DMS114 treated with DMSO at 0.1 percent for 48 hours (cell line): ENCODE results near the gene SUSD5.
"Not testable (repeated sequence)": the region's sequence is repeated elsewhere in the genome, so short reads cannot be mapped to it uniquely, and the experiment has no call there.

ENCODE experiments used
- DNase-seq: peaks from one replicate; lab custom pipeline; 2025; ENCODE audit not compliant: unreplicated experiment; lab: John Stamatoyannopoulos, UW

The SUSD5 gene

DNA sequence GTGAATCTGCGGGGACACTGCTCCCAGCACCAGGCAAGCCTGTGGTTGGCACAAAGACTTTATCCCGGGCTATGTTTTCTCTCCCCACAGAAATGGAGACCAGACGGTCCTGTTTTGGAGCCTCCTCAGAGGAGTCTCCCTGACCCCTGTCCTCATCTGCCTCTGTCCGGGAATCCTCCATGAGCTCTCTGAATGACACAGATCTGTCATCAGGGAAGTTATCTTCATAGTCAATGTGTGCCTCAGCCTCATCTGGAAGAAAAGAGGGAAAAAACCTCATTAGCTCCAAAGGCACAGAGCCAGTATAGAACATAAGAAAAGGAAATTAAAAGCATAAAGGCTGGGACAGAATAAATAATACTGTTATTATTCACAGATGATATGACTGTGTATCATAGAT, 64.8 kb downstream of the SUSD5 start:
- no peak for DNase-seq

DNA sequence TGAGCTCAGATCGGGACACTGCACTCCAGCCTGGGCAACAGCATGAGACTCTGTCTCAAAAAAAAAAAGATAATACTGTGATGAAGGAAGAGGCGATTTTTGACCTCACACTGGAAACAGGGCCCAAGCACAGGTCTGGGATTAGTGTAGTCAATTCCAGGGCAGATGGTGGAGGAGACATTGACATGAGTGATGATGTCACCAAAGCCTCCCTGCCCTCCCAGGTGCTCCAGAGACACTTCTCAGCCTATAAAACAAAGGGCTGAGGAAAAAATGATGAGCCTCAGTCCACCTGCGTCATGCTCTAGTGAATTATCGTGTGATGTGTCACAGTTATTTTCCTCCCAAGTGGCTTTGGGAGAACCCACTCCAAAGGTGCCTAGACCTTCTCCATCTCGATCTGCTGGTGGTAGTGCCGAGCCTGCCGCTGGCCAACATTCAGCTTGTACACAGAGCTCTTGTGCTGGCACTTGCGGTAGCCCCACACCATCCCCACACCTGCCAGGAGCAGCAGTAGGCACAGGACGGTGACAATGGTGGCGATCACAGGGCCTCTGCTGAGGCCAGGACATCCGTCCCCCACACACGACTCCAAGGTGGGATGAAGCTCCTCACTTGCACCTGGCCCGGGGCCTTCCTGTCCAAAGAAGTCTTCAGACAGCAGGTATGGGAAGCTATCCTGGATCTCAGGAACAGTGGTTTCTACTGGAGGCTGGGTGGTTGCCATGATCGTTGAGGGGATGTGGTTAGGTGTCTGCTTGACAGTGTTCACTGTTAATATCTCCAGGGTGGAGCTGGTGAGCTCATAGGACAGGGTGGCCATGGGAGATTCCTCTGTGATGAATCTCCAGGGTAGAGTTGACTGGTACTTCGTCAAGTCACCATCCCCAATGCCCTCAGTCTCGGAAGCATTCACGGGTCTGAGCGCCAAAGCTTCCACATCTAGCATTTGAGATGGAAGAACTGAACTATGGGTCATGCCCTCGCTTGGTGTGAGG, 65.9 kb downstream of the SUSD5 start:
- DNase-seq: no peak

DNA sequence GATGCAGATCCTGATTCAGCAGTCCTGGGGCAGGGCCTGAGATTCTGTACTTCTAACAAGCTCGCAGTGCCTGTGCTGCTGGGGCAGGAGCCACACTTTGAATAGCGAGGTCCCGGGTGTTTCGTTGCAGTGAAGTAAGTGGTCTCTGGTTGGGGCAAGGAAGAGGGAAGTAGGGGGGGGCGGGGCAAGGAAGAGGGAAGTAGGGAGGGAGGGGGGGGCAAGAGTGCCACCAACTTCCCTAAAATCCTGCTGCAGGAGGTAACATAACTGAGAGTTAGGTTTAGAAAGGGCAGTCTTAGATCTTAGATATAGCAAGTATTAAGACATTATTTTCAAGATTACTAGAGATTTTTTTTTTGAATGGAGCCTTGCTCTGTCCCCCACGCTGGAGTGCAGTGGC, 69.3 kb downstream of the SUSD5 start:
- no peak for DNase-seq

DNA sequence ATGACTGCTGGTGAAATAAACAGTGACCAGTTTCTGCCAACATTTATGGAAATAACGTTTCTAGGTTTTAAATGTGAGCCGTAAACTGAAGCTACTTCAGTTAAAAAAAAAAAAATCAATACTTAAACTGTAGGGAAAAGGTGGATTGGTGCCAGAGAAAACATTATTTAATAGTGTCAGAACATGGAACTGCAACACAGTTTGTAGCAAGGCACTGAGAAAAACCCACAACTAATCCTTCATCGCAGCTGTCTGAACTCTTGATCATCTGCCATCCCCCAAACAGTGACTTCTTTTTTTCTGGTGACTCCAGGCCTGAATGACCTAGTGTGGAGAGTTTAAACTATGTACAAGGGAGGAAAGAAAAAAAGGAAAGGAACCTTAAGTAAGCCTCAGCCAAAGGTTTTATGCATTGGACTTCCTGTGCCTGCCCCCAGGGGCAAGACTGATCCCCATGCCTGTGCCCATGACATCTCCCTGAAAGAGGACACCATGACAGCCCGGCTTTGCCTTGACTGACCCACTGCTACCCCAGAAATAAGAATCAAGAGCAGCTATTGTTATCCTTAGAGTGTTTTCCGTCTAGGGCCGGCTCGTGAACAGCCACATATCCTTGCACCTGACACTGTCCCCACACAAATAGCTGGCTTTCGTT, 71.7 kb downstream of the SUSD5 start:
- no peak for DNase-seq

DNA sequence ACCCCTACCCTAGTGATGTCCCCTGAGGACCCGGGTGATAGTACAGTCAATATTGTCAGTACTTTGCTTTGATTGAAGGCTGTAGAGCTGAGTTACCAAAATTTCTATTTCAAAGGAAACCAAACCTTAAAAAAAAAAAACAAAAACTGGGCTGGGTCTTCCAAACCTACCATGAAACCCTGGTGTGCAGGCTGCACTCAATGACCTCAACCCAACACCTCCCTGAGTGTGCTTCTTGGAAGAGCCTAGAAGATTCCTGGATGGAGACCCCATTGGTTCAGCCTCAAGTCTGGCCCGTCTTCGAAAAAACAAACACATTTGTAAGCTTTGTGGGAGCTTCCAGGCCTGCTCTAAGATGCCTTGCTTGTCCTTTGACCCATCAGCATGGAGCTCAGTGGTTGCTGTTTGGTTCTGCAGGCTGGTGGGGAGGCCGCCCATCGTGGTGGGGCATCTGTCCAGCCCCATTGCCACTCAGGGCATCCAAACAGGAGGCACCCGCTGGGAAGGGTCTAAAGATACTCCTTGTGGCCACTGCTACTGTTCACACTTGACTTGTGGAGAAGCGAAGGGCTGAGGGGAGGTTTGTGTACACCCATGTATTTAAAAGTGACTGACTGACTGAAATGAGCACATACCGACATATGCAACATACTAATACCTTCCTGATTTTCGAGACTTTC, 72.6 kb downstream of the SUSD5 start:
- no peak for DNase-seq

DNA sequence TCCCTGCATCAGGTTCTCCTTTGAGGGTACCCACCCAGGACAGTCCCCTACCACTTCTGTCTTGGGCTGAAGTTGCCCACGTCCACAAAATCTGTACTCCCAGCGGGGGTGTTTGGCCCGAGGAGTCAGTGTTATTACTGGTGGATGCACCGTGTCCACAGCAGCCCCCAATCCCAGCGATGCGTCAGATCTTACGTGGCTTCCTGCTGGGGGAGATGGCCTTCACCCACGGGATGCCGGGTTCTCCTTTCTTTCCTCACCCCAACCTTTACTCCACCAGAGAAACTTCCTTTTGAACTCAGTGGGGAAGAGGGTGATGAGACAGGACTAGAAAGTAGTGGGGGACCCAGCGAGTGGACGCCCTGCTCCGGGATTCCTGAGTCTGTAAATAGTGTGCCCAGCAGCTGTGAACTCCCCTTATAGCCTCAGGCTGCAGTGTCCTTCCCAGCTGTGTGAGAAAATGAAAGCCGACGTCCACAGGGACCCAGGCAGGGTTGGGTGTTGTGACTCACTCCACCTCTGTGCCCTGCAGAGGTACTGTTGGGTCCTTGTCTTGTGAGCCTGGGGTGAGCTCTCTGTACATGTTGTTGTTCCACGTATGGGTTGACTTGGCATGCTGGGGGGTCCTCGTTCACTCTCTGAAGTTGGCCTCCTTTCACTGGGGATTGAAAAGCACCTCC, 73.2 kb downstream of the SUSD5 start:
- no peak for DNase-seq

DNA sequence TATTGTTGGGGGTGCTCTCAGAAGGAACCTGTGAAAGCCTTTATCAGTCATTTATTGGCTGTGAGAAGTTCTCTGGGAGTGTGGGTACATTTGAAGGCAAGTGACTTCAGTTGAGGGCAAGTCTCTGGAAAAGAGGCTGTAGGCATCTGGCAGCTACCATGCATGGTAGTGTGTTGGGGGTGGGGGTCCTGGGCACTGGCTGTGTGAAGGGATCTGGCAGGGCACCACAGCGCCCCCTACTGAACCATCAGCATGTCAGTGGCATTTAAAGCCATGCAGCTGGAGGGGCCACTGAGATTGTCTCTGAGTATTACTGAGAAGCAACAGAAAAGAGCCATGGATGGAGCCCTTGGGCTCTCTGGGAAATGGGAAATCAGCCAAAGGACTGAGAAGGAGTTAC, 74.2 kb downstream of the SUSD5 start:
- no peak for DNase-seq

DNA sequence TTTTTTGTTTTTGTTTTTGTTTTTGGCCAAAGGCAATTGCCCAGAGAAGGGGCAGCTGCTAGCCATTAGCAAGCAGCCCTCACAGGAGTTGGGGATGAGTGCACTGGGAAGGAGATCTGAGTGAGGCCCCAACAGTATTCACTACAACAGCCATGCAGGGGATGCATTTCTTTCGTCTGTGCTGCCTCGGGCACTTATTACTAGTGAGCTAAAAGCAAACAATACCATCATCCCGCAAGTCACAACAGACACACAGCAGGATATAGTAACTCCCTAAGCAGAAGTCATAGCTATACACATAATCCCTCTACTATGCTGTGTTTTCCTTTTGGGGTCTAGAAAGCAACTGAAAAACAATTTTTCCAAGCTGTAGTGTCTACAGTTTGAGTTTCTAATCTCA, 77.6 kb downstream of the SUSD5 start:
- DNase-seq: no peak

DNA sequence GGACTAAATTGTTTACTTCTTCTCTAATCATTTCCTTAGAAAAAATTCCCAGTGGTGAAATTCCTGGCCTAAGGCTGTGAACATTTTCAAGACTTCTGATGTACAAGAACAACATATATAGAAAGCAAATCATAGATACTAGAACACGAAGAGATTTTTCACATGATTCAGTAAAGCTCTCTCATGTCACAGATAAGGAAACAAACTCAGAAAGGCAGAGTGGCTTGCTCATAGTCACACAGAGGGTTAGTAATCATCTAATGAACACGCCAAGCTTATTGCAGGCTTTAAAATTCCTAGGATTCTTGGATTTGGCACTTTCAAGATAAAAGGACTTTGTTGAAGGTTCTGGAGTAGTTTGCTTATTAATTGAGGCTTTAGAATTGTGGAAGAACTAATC, 78.6 kb downstream of the SUSD5 start:
- DNase-seq: no peak

DNA sequence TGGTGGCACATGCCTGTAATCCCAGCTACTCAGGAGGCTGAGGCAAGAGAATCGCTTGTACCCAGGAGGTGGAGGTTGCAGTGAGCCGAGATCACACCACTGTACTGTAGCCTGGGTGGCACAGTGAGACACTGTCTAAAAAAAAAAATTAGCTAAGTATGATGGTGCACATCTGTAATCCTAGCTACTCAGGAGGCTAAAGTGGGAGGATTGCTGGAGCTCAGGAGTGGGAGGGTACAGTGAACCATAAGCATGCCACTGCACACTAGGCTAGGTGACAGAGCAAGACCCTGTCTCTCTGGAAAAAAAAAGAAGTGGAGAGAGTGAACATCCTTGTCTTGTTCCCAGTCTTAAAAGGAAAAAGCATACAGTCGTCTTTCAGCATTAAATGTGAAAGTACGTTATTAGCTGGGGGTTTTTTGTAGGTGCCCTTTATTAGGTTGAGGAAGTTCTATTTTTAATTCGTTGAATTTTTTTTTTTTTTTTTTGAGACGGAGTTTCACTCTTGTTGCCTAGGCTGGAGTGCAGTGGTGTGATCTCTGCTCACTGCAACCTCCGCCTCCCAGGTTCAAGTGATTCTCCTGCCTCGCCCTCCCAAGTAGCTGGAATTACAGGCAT, 79.5 kb downstream of the SUSD5 start:
- DNase-seq: not testable (repeated sequence)

DNA sequence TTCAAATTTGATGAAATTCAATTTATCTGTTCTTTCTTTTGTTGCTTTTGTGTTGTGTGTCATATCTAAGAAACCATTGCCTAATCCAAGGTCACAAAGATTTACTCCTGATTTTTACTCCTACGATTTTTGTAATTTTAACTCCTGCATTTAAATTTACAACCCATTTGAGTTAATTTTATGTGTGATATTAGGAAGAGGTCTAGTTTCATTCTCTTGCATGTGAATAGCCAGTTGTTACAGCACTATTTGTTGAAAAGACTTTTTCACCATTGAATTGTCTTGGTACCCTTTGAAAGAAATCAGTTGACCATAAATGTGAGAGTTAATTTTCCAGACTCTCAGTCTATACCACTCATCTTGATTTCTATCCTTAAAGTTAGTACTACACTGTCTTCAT, 80.9 kb downstream of the SUSD5 start:
- no peak for DNase-seq

DNA sequence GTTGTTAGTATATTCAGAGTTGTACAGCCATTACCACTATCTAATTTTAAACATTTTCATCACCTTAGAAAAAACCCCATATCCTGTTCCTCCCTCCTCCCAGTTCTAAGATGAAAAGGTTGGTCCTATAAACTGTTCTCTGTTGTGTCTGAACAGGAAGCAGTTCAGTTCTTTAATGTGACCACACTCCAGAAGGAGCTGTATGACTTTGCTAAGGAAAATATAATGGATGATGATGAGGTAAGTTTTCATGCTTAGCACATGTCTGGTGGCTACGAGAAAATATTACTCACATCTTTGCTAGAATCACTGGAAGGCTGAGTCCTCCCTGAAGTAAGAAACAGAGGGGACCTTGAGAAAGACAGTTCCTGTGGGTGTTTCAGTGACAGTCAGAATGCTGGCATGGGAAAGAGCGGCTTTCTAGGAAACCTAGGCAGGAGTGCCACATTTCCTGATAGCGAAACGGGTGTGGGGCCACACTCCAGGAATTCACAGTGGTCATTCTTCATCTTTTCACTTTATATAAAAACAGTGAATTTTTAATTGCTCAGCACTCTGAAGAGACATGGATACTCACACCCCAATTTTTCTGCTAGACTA, 84.5 kb downstream of the SUSD5 start:
- no peak for DNase-seq

DNA sequence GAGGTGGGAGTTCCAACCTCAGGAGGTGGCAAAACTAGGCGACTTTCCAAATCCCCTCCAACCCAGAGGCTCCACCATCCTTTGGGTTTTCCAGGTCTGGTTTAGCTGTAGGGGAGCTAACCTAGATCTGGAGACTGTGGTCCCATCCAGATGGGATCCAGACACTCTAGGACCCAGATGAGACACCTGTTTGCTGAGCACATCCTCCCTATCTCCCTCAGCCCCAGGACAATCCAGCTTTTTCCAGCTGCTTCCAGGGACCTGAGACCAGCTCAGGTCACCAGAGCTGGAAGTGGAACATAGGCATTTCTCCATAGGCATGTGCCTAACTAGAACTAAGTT, 86.6 kb downstream of the SUSD5 start:
- DNase-seq: no peak

DNA sequence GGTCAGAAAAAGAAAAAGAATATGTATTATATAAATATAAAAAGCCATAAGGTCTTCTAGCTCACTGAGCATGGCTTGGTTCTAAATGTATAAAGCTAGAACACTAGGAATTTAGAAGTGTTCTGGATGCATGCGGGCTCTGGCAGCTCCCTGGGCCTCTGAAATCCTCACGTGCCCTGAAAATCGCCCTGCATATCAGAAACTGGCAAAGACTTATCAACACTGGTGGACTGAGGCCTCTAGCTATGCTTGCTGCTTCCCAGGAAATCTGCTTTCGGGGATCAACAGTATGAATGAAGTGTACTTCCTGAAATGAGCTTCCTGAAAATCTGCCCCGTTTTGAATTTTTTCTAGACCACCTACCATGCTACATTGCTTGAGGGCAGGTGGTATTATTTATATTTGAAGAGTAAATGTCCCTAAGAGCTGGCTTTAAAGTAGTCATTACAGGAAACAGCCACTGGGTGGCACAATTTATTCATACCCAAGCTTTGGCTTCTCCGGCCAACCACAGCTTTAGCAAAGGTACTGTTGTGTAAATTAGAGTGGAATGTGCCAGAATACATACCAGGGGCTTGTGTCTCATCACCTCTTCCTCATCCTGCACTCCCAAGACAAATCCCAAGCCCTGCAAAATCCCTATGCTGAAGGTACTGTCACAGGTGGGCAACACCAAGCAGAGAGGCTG, 87.1 kb downstream of the SUSD5 start:
- DNase-seq: no peak

DNA sequence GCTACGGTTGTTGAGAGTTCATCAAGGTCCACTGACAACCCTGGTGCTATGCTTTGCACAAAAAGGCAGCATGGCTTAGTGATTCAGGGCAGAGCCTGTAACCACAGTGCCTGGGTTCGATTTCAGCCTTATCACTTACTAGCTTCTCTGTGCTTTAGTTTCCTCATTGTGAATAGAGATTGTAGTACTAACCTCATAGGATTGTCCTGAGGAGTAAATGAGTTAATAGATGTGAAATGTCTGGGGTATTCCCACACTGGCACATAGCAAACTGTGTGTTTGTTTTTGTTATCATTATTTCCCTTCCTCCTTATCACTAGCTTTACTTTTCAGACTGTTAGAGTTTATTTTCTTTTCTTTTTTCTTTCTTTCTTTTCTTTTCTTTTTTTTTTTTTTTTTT, 88.5 kb downstream of the SUSD5 start:
- DNase-seq: no peak

DNA sequence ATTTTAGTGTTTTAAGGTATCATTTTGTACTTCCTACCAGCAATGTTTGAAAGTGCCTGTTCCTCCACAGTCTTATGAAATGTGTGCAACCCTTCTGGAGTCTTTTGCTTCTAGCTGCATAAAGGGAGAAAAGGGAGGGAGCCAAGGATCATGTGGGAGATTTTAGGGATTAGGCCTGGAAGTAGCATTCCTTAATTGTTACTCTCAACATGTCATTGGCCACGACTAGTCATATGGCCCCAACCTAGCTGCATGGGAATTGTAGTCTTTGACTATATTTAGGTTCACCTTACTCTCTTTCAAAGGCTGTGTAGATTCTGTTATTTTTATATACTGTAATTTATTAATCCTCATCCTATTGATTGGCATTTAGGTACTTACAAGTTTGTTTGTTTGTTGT, 89.9 kb downstream of the SUSD5 start:
- no peak for DNase-seq

DNA sequence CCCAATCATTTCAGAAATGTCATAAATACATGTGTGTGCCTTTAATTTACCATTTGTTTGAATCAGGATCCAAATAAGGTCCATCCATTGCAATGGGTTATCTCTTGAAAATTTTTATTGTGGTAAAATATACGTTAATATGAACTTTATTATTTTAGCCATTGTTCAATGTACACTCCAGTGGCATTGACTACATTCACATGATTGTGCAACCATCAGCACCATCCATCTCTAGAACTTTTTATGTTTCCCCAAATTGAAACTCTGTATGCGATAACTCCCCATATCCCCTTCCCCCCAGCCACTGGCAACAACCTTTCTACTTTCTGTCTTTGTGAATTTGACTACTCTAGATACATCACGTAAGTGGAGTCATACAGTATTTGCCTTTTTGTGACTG, 92.8 kb downstream of the SUSD5 start:
- no peak for DNase-seq

DNA sequence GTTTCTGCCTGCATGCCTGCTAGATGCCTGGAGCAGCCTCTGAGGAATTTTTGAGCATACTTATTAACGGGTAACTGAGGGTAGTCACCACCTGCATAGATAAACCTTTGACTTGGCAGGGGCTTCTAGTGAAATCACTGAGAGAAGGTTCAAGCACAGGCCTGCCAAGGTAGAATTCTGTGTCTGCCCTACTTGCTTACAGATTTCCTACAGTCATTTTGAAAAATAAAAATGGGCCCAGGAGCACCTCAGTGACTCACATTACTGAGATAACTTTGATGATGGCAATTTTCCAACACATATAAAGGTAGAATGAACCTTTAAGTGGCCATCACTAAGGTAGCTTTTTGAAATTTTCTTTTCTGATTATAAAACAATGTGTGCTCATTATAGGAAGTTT, 94.0 kb downstream of the SUSD5 start:
- no peak for DNase-seq

DNA sequence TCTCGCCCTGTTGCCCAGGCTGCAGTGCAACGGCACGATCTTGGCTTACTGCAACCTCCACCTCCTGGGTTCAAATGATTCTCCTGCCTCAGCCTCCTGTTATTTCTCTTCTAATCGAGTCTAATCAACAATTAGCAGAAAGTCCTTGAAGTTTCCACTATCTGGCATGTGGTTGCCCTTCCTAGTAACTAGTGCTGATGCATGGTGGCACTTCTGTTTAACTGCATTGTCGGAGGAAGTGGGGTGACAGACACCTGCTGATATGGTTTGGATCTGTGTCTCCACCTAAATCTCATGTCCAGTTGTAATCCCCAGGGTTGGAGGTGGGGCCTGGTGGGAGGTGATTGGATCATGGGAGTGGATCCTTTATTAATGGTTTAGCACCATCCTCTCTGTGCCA, 95.6 kb downstream of the SUSD5 start:
- no peak for DNase-seq

DNA sequence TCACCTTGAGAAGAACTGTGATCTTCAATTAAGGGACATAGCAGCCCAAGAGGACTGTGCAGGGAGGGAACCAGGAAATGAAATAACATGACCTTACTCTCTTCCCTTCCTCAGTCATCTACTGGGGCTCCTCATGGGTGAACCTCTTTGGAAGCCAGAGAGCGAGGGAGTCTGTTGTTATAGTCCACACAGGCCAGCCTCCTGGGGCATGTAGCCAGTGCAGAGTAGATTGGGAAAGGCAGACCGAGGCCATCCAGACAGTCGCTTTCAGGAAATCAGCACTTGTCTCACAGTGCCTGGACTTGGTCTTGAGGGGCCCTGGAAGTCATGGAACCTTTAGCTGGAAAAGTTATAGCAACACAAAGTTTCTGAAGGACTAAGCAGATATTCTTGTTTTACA, 98.7 kb downstream of the SUSD5 start:
- no peak for DNase-seq
